A549 (cell line): ENCODE measurements around the gene PYGO2. TPM values are rescaled to one million over a fixed set of nuclear protein-coding genes. Genes with fewer than 3 reads are reported as not detected.

Source experiments
- ATAC-seq, 2 experiments: fragments of 200-7000 bp in 1 of 2; fragments of >200 bp in 1 of 2; cut with Nextera tagmentation in 1 of 2; cut with Tn5 transposase in 1 of 2; 3 replicates each; pipeline versions ENCODE4 v1.8.0 to v1.9.1; 2018 to 2020; ENCODE audit warnings: mild to moderate bottlenecking in 1 of 2, moderate library complexity in 1 of 2
- CTCF ChIA-PET: fragments of 300-600 bp; sonication (Branson Sonifier 250); formaldehyde crosslinking; extraction: SDS; loops from one replicate; lab custom pipeline; 2021; ENCODE audit warnings: antibody characterized with exemption, inconsistent platforms; lab: Yijun Ruan, JAX
- POLR2A ChIA-PET: fragments of 350-600 bp; formaldehyde crosslinking; extraction: SDS; loops from one replicate; lab custom pipeline; 2021; ENCODE audit warnings: antibody characterized with exemption, inconsistent platforms; lab: Yijun Ruan, JAX
- DNase-seq, 2 experiments: peaks; one replicate each; pipeline versions ENCODE4 v3.0.0 to v3.0.0-alpha.2; 2011 to 2016; ENCODE audit warnings: low read depth in 1 of 2, low spot score in 1 of 2
- FAIRE-seq: peaks from 2 replicates; lab custom pipeline; 2011; peaks lifted over from hg19 to GRCh38; lab: Jason Lieb, UNC
- H3K27ac ChIP-seq, 2 experiments: fragments of >200 bp; sonication (Bioruptor Twin); formaldehyde crosslinking; 3 replicates each; pipeline ENCODE4 v1.5.1; 2016 to 2017
- H3K4me1 ChIP-seq: fragments of >200 bp; sonication (Bioruptor Twin); formaldehyde crosslinking; 3 replicates; pipeline ENCODE4 v1.6.1; 2016
- H3K4me2 ChIP-seq: fragments of >200 bp; sonication (Bioruptor Twin); formaldehyde crosslinking; 3 replicates; pipeline ENCODE4 v1.6.1; 2016
- H3K4me3 ChIP-seq: fragments of >200 bp; sonication (Bioruptor Twin); formaldehyde crosslinking; 3 replicates; pipeline ENCODE4 v1.5.1; 2016
- H3K9me3 ChIP-seq: fragments of >200 bp; sonication (Bioruptor Twin); formaldehyde crosslinking; 3 replicates; pipeline ENCODE4 v1.6.1; 2016
- ATOH8 ChIP-seq: fragments of 250-450 bp; sonication (Bioruptor Pico); IDR thresholded peaks from 2 replicates; pipeline ENCODE4 v1.5.0; 2020; ENCODE audit warnings: low read depth, mild to moderate bottlenecking, moderate library complexity
- BHLHE40 ChIP-seq: IDR thresholded peaks from 2 replicates; pipeline ENCODE4 v1.6.1; 2012; ENCODE audit warnings: low read depth, low read length, inconsistent platforms
- CBX2 ChIP-seq: fragments of 200-600 bp; sonication (generic); IDR thresholded peaks from 2 replicates; pipeline ENCODE4 v1.6.1; 2016; ENCODE audit warnings: low read depth, mild to moderate bottlenecking, borderline replicate concordance
- CEBPB ChIP-seq, 2 experiments: fragments of >200 bp in 1 of 2; sonication (Bioruptor Twin) in 1 of 2; formaldehyde crosslinking in 1 of 2; IDR thresholded peaks; 2 replicates each; pipeline ENCODE4 v1.6.1; 2012 to 2016
- CHD2 ChIP-seq: fragments of 150-350 bp; IDR thresholded peaks from 2 replicates; pipeline ENCODE4 v1.6.1; 2014; ENCODE audit warnings: low read length; ENCODE audit not compliant: partially characterized antibody
- CTCF ChIP-seq: fragments of >200 bp; sonication (Bioruptor Twin); formaldehyde crosslinking; IDR thresholded peaks from 3 replicates; pipeline ENCODE4 v1.5.1; 2016
- EHMT2 ChIP-seq: fragments of 200-600 bp; sonication (generic); IDR thresholded peaks from 2 replicates; pipeline ENCODE4 v1.6.1; 2016; ENCODE audit warnings: antibody characterized with exemption, low read depth, mild to moderate bottlenecking, moderate library complexity
- EP300 ChIP-seq, 2 experiments: fragments of >200 bp; sonication (Bioruptor Twin); formaldehyde crosslinking; IDR thresholded peaks; 2 replicates in 1 of 2; 3 replicates in 1 of 2; pipeline ENCODE4 v1.6.1; 2016 to 2017
- FOXS1 ChIP-seq: fragments of 250-450 bp; sonication (Bioruptor Pico); IDR thresholded peaks from 2 replicates; pipeline ENCODE4 v1.5.0; 2020; ENCODE audit warnings: mild to moderate bottlenecking, moderate library complexity
- HEYL ChIP-seq: fragments of 250-450 bp; sonication (Bioruptor Pico); IDR thresholded peaks from 2 replicates; pipeline ENCODE4 v1.8.0; 2021; ENCODE audit warnings: mild to moderate bottlenecking, moderate library complexity
- HOXA7 ChIP-seq: fragments of 250-450 bp; sonication (Bioruptor Pico); IDR thresholded peaks from 2 replicates; pipeline ENCODE4 v1.5.0; 2020; ENCODE audit warnings: mild to moderate bottlenecking, moderate library complexity
- HOXB5 ChIP-seq: fragments of 250-450 bp; sonication (Bioruptor Pico); IDR thresholded peaks from 2 replicates; pipeline ENCODE4 v1.5.0; 2020; ENCODE audit warnings: mild to moderate bottlenecking, moderate library complexity
- JUN ChIP-seq, 2 experiments: fragments of >200 bp; sonication (Bioruptor Twin); formaldehyde crosslinking; IDR thresholded peaks; 2 replicates in 1 of 2; 3 replicates in 1 of 2; pipeline ENCODE4 v1.6.1; 2016 to 2017
- KDM1A ChIP-seq: fragments of 200-600 bp; sonication (generic); IDR thresholded peaks from 2 replicates; pipeline ENCODE4 v1.6.1; 2016; ENCODE audit warnings: low read depth, mild to moderate bottlenecking
- KDM5A ChIP-seq: fragments of 200-600 bp; sonication (generic); IDR thresholded peaks from 2 replicates; pipeline ENCODE4 v1.6.1; 2016; ENCODE audit warnings: antibody characterized with exemption, mild to moderate bottlenecking
- MYC ChIP-seq: IDR thresholded peaks from 2 replicates; pipeline ENCODE4 v1.6.1; 2012; ENCODE audit warnings: mild to moderate bottlenecking, inconsistent platforms, low read length, improper control_type of control experiment, borderline replicate concordance
- NR3C1 ChIP-seq: fragments of >200 bp; sonication (Bioruptor Twin); formaldehyde crosslinking; IDR thresholded peaks from 3 replicates; pipeline ENCODE4 v1.6.1; 2017
- PHF8 ChIP-seq: fragments of 200-600 bp; sonication (generic); IDR thresholded peaks from 2 replicates; pipeline ENCODE4 v1.6.1; 2016; ENCODE audit warnings: low read depth, mild to moderate bottlenecking, antibody characterized with exemption, moderate library complexity, borderline replicate concordance
- POLR2A ChIP-seq: IDR thresholded peaks from 2 replicates; pipeline ENCODE4 v1.6.1; 2012; ENCODE audit warnings: mild to moderate bottlenecking, low read length
- RAD21 ChIP-seq, 2 experiments: fragments of >200 bp in 1 of 2; sonication (Bioruptor Twin) in 1 of 2; formaldehyde crosslinking in 1 of 2; IDR thresholded peaks in 1 of 2; conservative IDR thresholded peaks in 1 of 2; 2 replicates in 1 of 2; 3 replicates in 1 of 2; pipeline ENCODE4 v1.6.1; 2012 to 2018; ENCODE audit warnings: inconsistent platforms in 1 of 2
- TP53 ChIP-seq: fragments of 250-450 bp; sonication (Bioruptor Pico); IDR thresholded peaks from 2 replicates; pipeline ENCODE4 v1.5.0; 2021; ENCODE audit warnings: mild to moderate bottlenecking, moderate library complexity
- ZFP36 ChIP-seq: fragments of 450-650 bp; IDR thresholded peaks from 2 replicates; pipeline ENCODE4 v1.6.1; 2014; ENCODE audit warnings: borderline replicate concordance; ENCODE audit not compliant: partially characterized antibody
- ZSCAN20 ChIP-seq: fragments of 250-450 bp; sonication (Bioruptor Pico); IDR thresholded peaks from 2 replicates; pipeline ENCODE4 v1.8.0; 2022; ENCODE audit warnings: mild to moderate bottlenecking, moderate library complexity
- WGBS: methylation state at CpG from one replicate; pipeline ENCODE4 v1.1.6; 2017; ENCODE audit errors: missing lambda C conversion rate; 5-methylcytosine and 5-hydroxymethylcytosine counted together
- polyA plus RNA-seq, 4 experiments: library from polyadenylated mRNA; depleted of rRNA in 3 of 4; stranded (reverse); fragments of >200 nt; fragmentation: RNase III in 1 of 4; extraction: RNeasy Plus Mini Kit Qiagen cat#74134 plus additional on column Dnase treatment in 1 of 4; gene quantifications; 2 replicates in 3 of 4; 3 replicates in 1 of 4; pipeline ENCODE4 v1.2.3, GENCODE V29; 2011 to 2017
- TF ChIP-seq, protein P1 (sequence below): IDR thresholded peaks from 2 replicates; pipeline ENCODE4 v1.6.1; 2012
- TF ChIP-seq, protein P2 (sequence below): fragments of 200-600 bp; sonication (generic); IDR thresholded peaks from 2 replicates; pipeline ENCODE4 v1.6.1; 2016; ENCODE audit warnings: antibody characterized with exemption, mild to moderate bottlenecking, moderate library complexity
- TF ChIP-seq, protein P3 (sequence below): fragments of >200 bp; sonication (Bioruptor Twin); formaldehyde crosslinking; IDR thresholded peaks from 2 replicates; pipeline ENCODE4 v1.6.1; 2016

PYGO2 gene
- polyA plus RNA-seq, 2 of the 4 experiments (the other 2 are of a cell fraction): 18.3 to 24.6 TPM

DNA sequence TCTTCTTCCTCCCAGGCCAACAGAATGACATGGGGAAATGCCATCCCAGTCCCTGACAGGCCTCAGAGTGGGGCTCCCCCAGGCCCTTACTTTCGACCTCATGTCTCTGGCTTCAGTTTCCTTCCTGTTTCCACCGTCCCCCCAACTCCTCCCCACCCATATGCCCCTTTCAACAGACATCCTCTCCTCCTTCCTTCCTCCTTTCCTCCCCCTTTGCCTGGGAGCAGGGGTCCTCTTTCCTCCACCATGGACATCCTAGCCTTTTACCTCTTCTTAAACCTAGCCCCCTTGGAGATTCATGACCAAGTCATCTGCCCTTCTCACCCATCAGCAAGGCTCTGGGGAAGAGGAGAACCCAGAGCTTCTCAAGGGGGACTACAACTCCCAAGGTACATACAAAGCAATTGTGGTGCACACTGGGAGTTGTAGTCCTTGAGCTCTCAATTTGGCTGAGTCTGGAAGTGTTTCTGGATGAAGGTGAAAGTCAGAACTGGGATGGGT lies 45.1 kb upstream of the PYGO2 start (continued):
- TF ChIP-seq, protein P1, sequence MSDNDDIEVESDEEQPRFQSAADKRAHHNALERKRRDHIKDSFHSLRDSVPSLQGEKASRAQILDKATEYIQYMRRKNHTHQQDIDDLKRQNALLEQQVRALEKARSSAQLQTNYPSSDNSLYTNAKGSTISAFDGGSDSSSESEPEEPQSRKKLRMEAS: no peak
- TF ChIP-seq TP53: no peak
- TF ChIP-seq, protein P2, sequence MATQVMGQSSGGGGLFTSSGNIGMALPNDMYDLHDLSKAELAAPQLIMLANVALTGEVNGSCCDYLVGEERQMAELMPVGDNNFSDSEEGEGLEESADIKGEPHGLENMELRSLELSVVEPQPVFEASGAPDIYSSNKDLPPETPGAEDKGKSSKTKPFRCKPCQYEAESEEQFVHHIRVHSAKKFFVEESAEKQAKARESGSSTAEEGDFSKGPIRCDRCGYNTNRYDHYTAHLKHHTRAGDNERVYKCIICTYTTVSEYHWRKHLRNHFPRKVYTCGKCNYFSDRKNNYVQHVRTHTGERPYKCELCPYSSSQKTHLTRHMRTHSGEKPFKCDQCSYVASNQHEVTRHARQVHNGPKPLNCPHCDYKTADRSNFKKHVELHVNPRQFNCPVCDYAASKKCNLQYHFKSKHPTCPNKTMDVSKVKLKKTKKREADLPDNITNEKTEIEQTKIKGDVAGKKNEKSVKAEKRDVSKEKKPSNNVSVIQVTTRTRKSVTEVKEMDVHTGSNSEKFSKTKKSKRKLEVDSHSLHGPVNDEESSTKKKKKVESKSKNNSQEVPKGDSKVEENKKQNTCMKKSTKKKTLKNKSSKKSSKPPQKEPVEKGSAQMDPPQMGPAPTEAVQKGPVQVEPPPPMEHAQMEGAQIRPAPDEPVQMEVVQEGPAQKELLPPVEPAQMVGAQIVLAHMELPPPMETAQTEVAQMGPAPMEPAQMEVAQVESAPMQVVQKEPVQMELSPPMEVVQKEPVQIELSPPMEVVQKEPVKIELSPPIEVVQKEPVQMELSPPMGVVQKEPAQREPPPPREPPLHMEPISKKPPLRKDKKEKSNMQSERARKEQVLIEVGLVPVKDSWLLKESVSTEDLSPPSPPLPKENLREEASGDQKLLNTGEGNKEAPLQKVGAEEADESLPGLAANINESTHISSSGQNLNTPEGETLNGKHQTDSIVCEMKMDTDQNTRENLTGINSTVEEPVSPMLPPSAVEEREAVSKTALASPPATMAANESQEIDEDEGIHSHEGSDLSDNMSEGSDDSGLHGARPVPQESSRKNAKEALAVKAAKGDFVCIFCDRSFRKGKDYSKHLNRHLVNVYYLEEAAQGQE: no peak
- no peak for TF ChIP-seq ZFP36

- WGBS: 0% methylated on average over 8 of the region's 17 CpGs
- ChIA-PET CTCF (interaction anchor here (1.9 kb wide), 1 partner anchor 86 kb away, joined by 4 read pairs; no protein-coding TSS in a partner anchor), POLR2A (interaction anchor here (0.8 to 3.1 kb wide), 4 partner anchors 11 to 80 kb away, joined by 3 to 14 read pairs (median 8); partner anchors contain the start of gene SHC1)
- Histone ChIP-seq H3K4me2 (peak overlapping the region; percentile 88), H3K9me3 (no peaks in the 10 kb centered on the region), H3K27ac (peak overlapping the region; percentile 98 to 100), H3K4me1 (peaks cover 61% of the 10 kb centered on the region), H3K4me3 (peak overlapping the region; percentile 80)
- FAIRE-seq (no peak), DNase-seq (peak in 1 of 2 experiments; percentile 79), ATAC-seq (peak in 1 of 2 experiments; percentile 1; a peak in 2 of 6 replicates)
- TF ChIP-seq ATOH8 (CRISPR knock-in tag) (no peak), HOXA7 (CRISPR knock-in tag) (no peak), NR3C1 (no peak), EHMT2 (no peak), CBX2 (no peak), KDM1A (no peak), EP300 (IDR thresholded peaks at IDR 0.05) (peak in 1 of 2 experiments; percentile 39; a peak in 1 of 5 replicates), ZFP36 (no peak), PHF8 (no peak), ZSCAN20 (CRISPR knock-in tag) (no peak), RAD21 (conservative IDR thresholded peaks at IDR 0.05 in 1 of 2, IDR thresholded peaks at IDR 0.05 in 1 of 2) (no peak), FOXS1 (CRISPR knock-in tag) (no peak), POLR2A (no peak), CTCF (no peak), KDM5A (no peak), HEYL (CRISPR knock-in tag) (no peak), HOXB5 (CRISPR knock-in tag) (no peak; the same call in 1 of the 2 replicates), MYC (no peak), CEBPB (IDR thresholded peaks at IDR 0.05) (no peak), BHLHE40 (no peak), CHD2 (no peak), JUN (IDR thresholded peaks at IDR 0.05) (peak in 1 of 2 experiments; percentile 43; a peak in 2 of 5 replicates)
- TF ChIP-seq, protein P1: peak; percentile 67
- TF ChIP-seq, protein P3, sequence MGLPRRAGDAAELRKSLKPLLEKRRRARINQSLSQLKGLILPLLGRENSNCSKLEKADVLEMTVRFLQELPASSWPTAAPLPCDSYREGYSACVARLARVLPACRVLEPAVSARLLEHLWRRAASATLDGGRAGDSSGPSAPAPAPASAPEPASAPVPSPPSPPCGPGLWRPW: no peak
These were observed 43.8 kb upstream of the PYGO2 start for GRCh38 chr1:155005076-155006011.
